Stimulated activated naive CD8-positive, alpha-beta T cell treated with anti-CD3 and anti-CD28 coated beads, Interleukin-15, Interleukin-2, amounts not matched to agents 100 ng/mL and 50 ng/mL, for 24 hours (primary cell): Measurements from ENCODE around the gene NLRP9.

Experiments
- H3K27ac Mint-ChIP-seq: one replicate; pipeline ENCODE4 v1.8.0; 2021; ENCODE audit warnings: mild to moderate bottlenecking, mixed read lengths
- H3K27me3 Mint-ChIP-seq: one replicate; pipeline ENCODE4 v1.8.0; 2021; ENCODE audit warnings: mixed read lengths
- H3K36me3 Mint-ChIP-seq: one replicate; pipeline ENCODE4 v1.8.0; 2021; ENCODE audit warnings: low read depth, mixed read lengths
- H3K4me1 Mint-ChIP-seq: one replicate; pipeline ENCODE4 v1.8.0; 2021; ENCODE audit warnings: low read depth, mixed read lengths
- H3K4me3 Mint-ChIP-seq: one replicate; pipeline ENCODE4 v1.8.0; 2021; ENCODE audit warnings: mild to moderate bottlenecking, mixed read lengths
- H3K9me3 Mint-ChIP-seq: one replicate; pipeline ENCODE4 v1.8.0; 2021; ENCODE audit warnings: mixed read lengths

Gene NLRP9

GRCh38 chr19:55687281-55688201, 50.7 kb downstream of the NLRP9 start:
- Mint-ChIP-seq H3K4me1 (no peaks in the 10 kb centered on the region), H3K4me3 (no peak overlapping the region), H3K36me3 (peaks cover 26% of the 10 kb centered on the region), H3K27ac (no peak overlapping the region), H3K27me3 (no peaks in the 10 kb centered on the region), H3K9me3 (no peaks in the 10 kb centered on the region)

GRCh38 chr19:55686311-55687050, 51.7 kb downstream of the NLRP9 start:
- Mint-ChIP-seq H3K4me1 (no peaks in the 10 kb centered on the region), H3K27me3 (no peaks in the 10 kb centered on the region), H3K27ac (no peak overlapping the region), H3K9me3 (no peaks in the 10 kb centered on the region), H3K4me3 (no peak overlapping the region), H3K36me3 (peaks cover 30% of the 10 kb centered on the region)

- Mint-ChIP-seq H3K9me3 (no peaks in the 10 kb centered on the region), H3K36me3 (peaks cover 30% of the 10 kb centered on the region), H3K4me3 (no peak overlapping the region), H3K27me3 (no peaks in the 10 kb centered on the region), H3K27ac (no peak overlapping the region), H3K4me1 (no peaks in the 10 kb centered on the region)
Observed at GRCh38 chr19:55685776-55686175, 52.4 kb downstream of the NLRP9 start.

- no peaks in the 10 kb centered on the region for H3K27me3 Mint-ChIP-seq
- H3K9me3 Mint-ChIP-seq, result no peaks in the 10 kb centered on the region
- H3K4me1 Mint-ChIP-seq, result peaks cover 5% of the 10 kb centered on the region
- H3K4me3 Mint-ChIP-seq, result no peak overlapping the region
- peaks cover 30% of the 10 kb centered on the region for H3K36me3 Mint-ChIP-seq
- no peak overlapping the region for H3K27ac Mint-ChIP-seq
Observed at GRCh38 chr19:55684946-55685681, 53.1 kb downstream of the NLRP9 start.

- peaks cover 19% of the 10 kb centered on the region for H3K4me1 Mint-ChIP-seq
- peaks cover 40% of the 10 kb centered on the region for H3K36me3 Mint-ChIP-seq
- H3K4me3 Mint-ChIP-seq, result no peak overlapping the region
- H3K27ac Mint-ChIP-seq, result no peak overlapping the region
- no peaks in the 10 kb centered on the region for H3K9me3 Mint-ChIP-seq
- no peaks in the 10 kb centered on the region for H3K27me3 Mint-ChIP-seq
Observed at GRCh38 chr19:55683449-55684261, 54.5 kb downstream of the NLRP9 start.

- Mint-ChIP-seq H3K4me1 (peaks cover 40% of the 10 kb centered on the region), H3K36me3 (peaks cover 60% of the 10 kb centered on the region), H3K9me3 (no peaks in the 10 kb centered on the region), H3K4me3 (no peak overlapping the region), H3K27ac (no peak overlapping the region), H3K27me3 (no peaks in the 10 kb centered on the region)
Observed at GRCh38 chr19:55681131-55682092, 56.8 kb downstream of the NLRP9 start.

GRCh38 chr19:55680339-55681130, 57.7 kb downstream of the NLRP9 start:
- H3K4me3 Mint-ChIP-seq, result no peak overlapping the region
- H3K9me3 Mint-ChIP-seq, result no peaks in the 10 kb centered on the region
- peaks cover 44% of the 10 kb centered on the region for H3K4me1 Mint-ChIP-seq
- H3K27ac Mint-ChIP-seq, result no peak overlapping the region
- H3K27me3 Mint-ChIP-seq, result no peaks in the 10 kb centered on the region
- H3K36me3 Mint-ChIP-seq, result peaks cover 55% of the 10 kb centered on the region

GRCh38 chr19:55679343-55680257, 58.6 kb downstream of the NLRP9 start:
- Mint-ChIP-seq H3K27me3 (no peaks in the 10 kb centered on the region), H3K4me1 (peaks cover 44% of the 10 kb centered on the region), H3K36me3 (peaks cover 50% of the 10 kb centered on the region), H3K9me3 (no peaks in the 10 kb centered on the region), H3K27ac (peak overlapping the region; percentile 29), H3K4me3 (no peak overlapping the region)

- H3K4me1 Mint-ChIP-seq, result peaks cover 55% of the 10 kb centered on the region
- H3K9me3 Mint-ChIP-seq, result no peaks in the 10 kb centered on the region
- peaks cover 52% of the 10 kb centered on the region for H3K36me3 Mint-ChIP-seq
- H3K27me3 Mint-ChIP-seq, result no peaks in the 10 kb centered on the region
- peak overlapping the region; percentile 51 for H3K27ac Mint-ChIP-seq
- peak overlapping the region; percentile 39 for H3K4me3 Mint-ChIP-seq
Observed at GRCh38 chr19:55678121-55678671, 60.0 kb downstream of the NLRP9 start.

- Mint-ChIP-seq H3K9me3 (no peaks in the 10 kb centered on the region), H3K4me1 (peaks cover 56% of the 10 kb centered on the region), H3K27ac (peak overlapping the region; percentile 51), H3K27me3 (no peaks in the 10 kb centered on the region), H3K4me3 (peak overlapping the region; percentile 20), H3K36me3 (peaks cover 54% of the 10 kb centered on the region)
Observed at GRCh38 chr19:55677572-55678028, 60.6 kb downstream of the NLRP9 start.

- H3K4me3 Mint-ChIP-seq, result peak overlapping the region; percentile 94
- peaks cover 59% of the 10 kb centered on the region for H3K4me1 Mint-ChIP-seq
- no peaks in the 10 kb centered on the region for H3K9me3 Mint-ChIP-seq
- H3K27ac Mint-ChIP-seq, result peak overlapping the region; percentile 59
- H3K27me3 Mint-ChIP-seq, result no peaks in the 10 kb centered on the region
- H3K36me3 Mint-ChIP-seq, result peaks cover 56% of the 10 kb centered on the region
Observed at GRCh38 chr19:55676889-55677505, 61.2 kb downstream of the NLRP9 start.
